ENCODE data around the gene TNKS1BP1. TPM values are rescaled to one million over a fixed set of nuclear protein-coding genes. Genes with fewer than 3 reads are reported as not detected.
"Not testable (repeated sequence)": the region's sequence is repeated elsewhere in the genome, so short reads cannot be mapped to it uniquely, and the experiment has no call there.

Gene TNKS1BP1
- total RNA-seq, 2 experiments from 2014 or later, result 12.9 to 13.2 TPM

DNA sequence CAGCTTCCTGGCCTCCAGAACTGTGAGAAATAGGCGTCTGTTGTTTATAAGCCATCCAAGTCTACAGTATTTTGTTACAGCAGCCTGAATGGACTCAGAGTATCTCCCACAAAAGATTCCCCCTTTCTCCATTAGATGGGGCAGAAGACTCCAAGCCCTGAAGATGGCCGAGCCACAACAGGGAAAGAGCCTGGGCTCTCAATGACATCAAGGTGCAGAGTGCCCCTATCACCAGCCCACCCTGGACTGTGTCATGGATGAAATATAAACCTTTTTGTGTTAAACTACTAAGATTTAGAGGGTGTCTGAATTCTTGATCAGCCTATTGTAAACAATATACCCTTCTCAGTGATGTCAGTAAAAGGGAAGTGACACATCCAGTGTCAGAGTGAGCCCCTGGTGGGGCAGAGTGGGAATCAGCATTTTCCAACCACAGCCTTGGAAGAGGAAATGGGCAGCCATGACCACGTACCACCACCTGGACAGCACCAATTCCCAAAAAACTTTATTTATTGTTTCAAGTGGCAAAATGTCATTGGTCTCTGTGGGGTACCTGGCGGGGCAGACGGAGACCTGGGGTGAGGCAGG is 25.5 kb downstream of the TNKS1BP1 start:
- ChIA-PET CTCF (no interaction called here), POLR2A (no interaction called here)
- peaks cover 9 to 45% of the 10 kb centered on the region in 2 experiments for H3K9me3 ChIP-seq (ENCODE audit: control insufficient read depth in 1 of 2, insufficient read depth in 1 of 2, low read length in 2 of 2)
- Mint-ChIP-seq H3K27me3 (no peaks in the 10 kb centered on the region), H3K4me3 (no peak overlapping the region), H3K9me3 (no peaks in the 10 kb centered on the region), H3K4me1 (ENCODE audit: low read depth) (no peaks in the 10 kb centered on the region), H3K27ac (no peak overlapping the region), H3K36me3 (ENCODE audit: low read depth) (peaks cover 67% of the 10 kb centered on the region)
- no peaks in the 10 kb centered on the region for H3K27me3 ChIP-seq (ENCODE audit: control insufficient read depth in 1 of 2, insufficient read depth in 2 of 2, low read length in 2 of 2)
- no peak overlapping the region for H3K27ac ChIP-seq (ENCODE audit: low read depth in 1 of 2, low read length in 2 of 2)
- no peaks in the 10 kb centered on the region for H3K4me1 ChIP-seq (ENCODE audit: insufficient read depth, low read length)
- H3K4me3 ChIP-seq (ENCODE audit: low read length), result no peak overlapping the region
- no peak for ATAC-seq (ENCODE audit: poor library complexity)
- intact Hi-C loops (cut with DNase I, micrococcal nuclease), result no loop called here
- DNase-seq, result no peak
- peaks cover 16% of the 10 kb centered on the region for H3K36me3 ChIP-seq (ENCODE audit: insufficient read depth, low read length)
- TF ChIP-seq, protein P1, sequence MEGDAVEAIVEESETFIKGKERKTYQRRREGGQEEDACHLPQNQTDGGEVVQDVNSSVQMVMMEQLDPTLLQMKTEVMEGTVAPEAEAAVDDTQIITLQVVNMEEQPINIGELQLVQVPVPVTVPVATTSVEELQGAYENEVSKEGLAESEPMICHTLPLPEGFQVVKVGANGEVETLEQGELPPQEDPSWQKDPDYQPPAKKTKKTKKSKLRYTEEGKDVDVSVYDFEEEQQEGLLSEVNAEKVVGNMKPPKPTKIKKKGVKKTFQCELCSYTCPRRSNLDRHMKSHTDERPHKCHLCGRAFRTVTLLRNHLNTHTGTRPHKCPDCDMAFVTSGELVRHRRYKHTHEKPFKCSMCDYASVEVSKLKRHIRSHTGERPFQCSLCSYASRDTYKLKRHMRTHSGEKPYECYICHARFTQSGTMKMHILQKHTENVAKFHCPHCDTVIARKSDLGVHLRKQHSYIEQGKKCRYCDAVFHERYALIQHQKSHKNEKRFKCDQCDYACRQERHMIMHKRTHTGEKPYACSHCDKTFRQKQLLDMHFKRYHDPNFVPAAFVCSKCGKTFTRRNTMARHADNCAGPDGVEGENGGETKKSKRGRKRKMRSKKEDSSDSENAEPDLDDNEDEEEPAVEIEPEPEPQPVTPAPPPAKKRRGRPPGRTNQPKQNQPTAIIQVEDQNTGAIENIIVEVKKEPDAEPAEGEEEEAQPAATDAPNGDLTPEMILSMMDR (IDR thresholded peaks at IDR 0.05), result no peak

DNA sequence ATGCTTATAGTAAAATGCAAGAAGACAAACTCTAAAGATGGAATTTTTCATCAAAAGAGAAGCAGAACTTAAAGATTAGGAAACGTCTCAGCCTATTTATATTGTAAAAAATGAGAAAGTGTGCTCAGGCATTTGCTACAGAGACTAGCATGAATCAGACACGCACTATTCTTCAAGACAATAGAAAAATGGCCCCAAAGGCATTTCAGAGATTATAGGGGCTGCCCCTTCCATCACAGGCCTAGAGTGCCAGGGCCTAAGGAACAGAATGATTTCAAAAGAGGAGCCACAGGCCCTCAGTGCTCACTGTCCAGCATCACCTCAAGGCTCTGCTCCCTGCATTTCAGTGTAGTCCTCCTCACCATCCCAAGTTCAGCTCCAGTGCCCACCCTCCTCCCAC is 27.5 kb downstream of the TNKS1BP1 start:
- no peak overlapping the region for H3K27ac ChIP-seq (ENCODE audit: low read depth in 1 of 2, low read length in 2 of 2)
- no peak overlapping the region for H3K4me3 ChIP-seq (ENCODE audit: low read length)
- Mint-ChIP-seq H3K4me1 (ENCODE audit: low read depth) (no peaks in the 10 kb centered on the region), H3K9me3 (no peaks in the 10 kb centered on the region), H3K27me3 (no peaks in the 10 kb centered on the region), H3K36me3 (ENCODE audit: low read depth) (peaks cover 53% of the 10 kb centered on the region), H3K27ac (no peak overlapping the region), H3K4me3 (no peak overlapping the region)
- POLR2A ChIA-PET, result no interaction called here
- intact Hi-C loops (cut with DNase I, micrococcal nuclease), result no loop called here
- peaks cover 16% of the 10 kb centered on the region for H3K36me3 ChIP-seq (ENCODE audit: insufficient read depth, low read length)
- peaks cover 9 to 41% of the 10 kb centered on the region in 2 experiments for H3K9me3 ChIP-seq (ENCODE audit: control insufficient read depth in 1 of 2, insufficient read depth in 1 of 2, low read length in 2 of 2)
- no peaks in the 10 kb centered on the region for H3K4me1 ChIP-seq (ENCODE audit: insufficient read depth, low read length)
- CTCF ChIA-PET, result no interaction called here
- TF ChIP-seq, protein P1 (IDR thresholded peaks at IDR 0.05), result no peak
- H3K27me3 ChIP-seq (ENCODE audit: control insufficient read depth in 1 of 2, insufficient read depth in 2 of 2, low read length in 2 of 2), result no peaks in the 10 kb centered on the region
- ATAC-seq (ENCODE audit: poor library complexity) (no peak), DNase-seq (no peak)

GRCh38 chr11:57296205-57296604 is 28.5 kb downstream of the TNKS1BP1 start:
- DNase-seq; H3K4me3 Mint-ChIP-seq; H3K27me3 ChIP-seq (ENCODE audit: control insufficient read depth in 1 of 2, insufficient read depth in 2 of 2, low read length in 2 of 2); H3K4me1 ChIP-seq (ENCODE audit: insufficient read depth, low read length); POLR2A ChIA-PET; H3K4me3 ChIP-seq (ENCODE audit: low read length); intact Hi-C loops (cut with DNase I, micrococcal nuclease); H3K9me3 Mint-ChIP-seq; H3K4me1 Mint-ChIP-seq (ENCODE audit: low read depth); H3K27ac ChIP-seq (ENCODE audit: low read depth in 1 of 2, low read length in 2 of 2); ATAC-seq (ENCODE audit: poor library complexity); CTCF ChIA-PET; H3K27me3 Mint-ChIP-seq; H3K27ac Mint-ChIP-seq: not testable (repeated sequence)
- H3K36me3 ChIP-seq (ENCODE audit: insufficient read depth, low read length), result peaks cover 16% of the 10 kb centered on the region
- H3K36me3 Mint-ChIP-seq (ENCODE audit: low read depth), result peaks cover 43% of the 10 kb centered on the region
- H3K9me3 ChIP-seq (ENCODE audit: control insufficient read depth in 1 of 2, insufficient read depth in 1 of 2, low read length in 2 of 2), result peaks cover 9 to 32% of the 10 kb centered on the region in 2 experiments

Data from CD4-positive, alpha-beta T cell (primary cell).